Body of pancreas (tissue), 4 donors: ENCODE measurements around the gene SPEF2.

Source experiments
- CTCF ChIP-seq, 7 experiments: fragments of 450-650 bp in 4 of 7; fragments of 200-600 bp in 3 of 7; sonication (generic) in 3 of 7; IDR thresholded peaks; one replicate each; pipeline ENCODE4 v1.5.1; 2016 to 2019; ENCODE audit warnings: antibody characterized with exemption in 7 of 7
- POLR2A ChIP-seq, 3 donors: fragments of 450-650 bp; IDR thresholded peaks; one replicate each; pipeline ENCODE4 v1.6.1; 2016; ENCODE audit warnings: antibody characterized with exemption in 3 of 3, mild to moderate bottlenecking in 2 of 3

- TF ChIP-seq CTCF (IDR thresholded peaks at IDR 0.05) (no peak), POLR2A (IDR thresholded peaks at IDR 0.05) (no peak)
These were observed 138.3 kb downstream of the SPEF2 start for GRCh38 chr5:35755966-35756365.
